Ovary (tissue), 3 donors: Measurements from ENCODE around the gene CDH20.

Source experiments
- POLR2A ChIP-seq: fragments of 450-650 bp; IDR thresholded peaks from one replicate; pipeline ENCODE4 v1.6.1; 2017; ENCODE audit warnings: antibody characterized with exemption, mild to moderate bottlenecking, moderate library complexity
- TF ChIP-seq, protein P1 (sequence below), 3 donors: fragments of 450-650 bp in 2 of 3; fragments of 200-600 bp in 1 of 3; IDR thresholded peaks; one replicate each; pipeline versions ENCODE4 v1.5.1 to v1.8.0; 2016 to 2022; ENCODE audit warnings: antibody characterized with exemption in 3 of 3, mild to moderate bottlenecking in 1 of 3
- donor health status: DM: no; HTN: no; CAD: no.

DNA sequence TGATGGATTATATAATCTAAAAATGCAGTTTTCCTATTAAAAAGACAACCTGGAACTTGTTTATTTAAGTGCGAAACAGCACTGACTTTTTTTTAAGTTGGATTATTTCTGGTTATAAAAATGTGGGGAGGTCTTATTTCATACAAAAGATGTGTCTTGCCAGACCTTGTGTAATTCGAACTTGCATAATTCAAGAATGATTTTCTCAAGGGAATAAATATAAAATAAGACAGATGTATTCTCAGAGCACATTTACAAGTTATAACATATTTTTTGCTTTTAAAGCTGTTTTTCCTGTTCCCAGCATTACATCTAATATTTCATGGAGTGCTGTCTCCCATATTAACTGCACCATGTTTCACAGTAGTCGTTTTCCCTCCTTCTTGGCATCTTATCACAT lies 263.1 kb downstream of the CDH20 start:
- no peak for TF ChIP-seq POLR2A
- TF ChIP-seq, protein P1, sequence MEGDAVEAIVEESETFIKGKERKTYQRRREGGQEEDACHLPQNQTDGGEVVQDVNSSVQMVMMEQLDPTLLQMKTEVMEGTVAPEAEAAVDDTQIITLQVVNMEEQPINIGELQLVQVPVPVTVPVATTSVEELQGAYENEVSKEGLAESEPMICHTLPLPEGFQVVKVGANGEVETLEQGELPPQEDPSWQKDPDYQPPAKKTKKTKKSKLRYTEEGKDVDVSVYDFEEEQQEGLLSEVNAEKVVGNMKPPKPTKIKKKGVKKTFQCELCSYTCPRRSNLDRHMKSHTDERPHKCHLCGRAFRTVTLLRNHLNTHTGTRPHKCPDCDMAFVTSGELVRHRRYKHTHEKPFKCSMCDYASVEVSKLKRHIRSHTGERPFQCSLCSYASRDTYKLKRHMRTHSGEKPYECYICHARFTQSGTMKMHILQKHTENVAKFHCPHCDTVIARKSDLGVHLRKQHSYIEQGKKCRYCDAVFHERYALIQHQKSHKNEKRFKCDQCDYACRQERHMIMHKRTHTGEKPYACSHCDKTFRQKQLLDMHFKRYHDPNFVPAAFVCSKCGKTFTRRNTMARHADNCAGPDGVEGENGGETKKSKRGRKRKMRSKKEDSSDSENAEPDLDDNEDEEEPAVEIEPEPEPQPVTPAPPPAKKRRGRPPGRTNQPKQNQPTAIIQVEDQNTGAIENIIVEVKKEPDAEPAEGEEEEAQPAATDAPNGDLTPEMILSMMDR (IDR thresholded peaks at IDR 0.05): no peak
